ENCODE data around the gene ZBTB7C.

DNA sequence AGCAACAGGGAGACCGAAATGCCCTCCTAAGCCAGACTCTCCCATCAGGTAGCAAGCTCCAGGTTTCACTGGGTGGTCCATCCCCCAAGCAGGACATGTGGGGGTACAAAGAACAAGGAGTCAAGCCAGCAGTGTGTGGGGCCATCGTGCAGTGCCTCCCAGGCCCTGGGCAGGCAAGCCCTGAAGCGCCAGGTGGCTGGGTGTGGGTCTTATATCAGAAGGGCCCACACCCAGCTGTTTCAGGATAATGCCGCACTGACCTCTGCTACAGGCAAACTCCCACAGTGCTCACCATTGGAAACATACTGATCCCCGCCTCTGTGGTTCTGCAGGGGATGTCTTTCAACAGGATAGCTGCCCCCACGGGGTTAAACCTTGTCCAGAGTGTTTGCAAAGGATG is 304.5 kb downstream of the ZBTB7C start:
- TF ChIP-seq SUZ12 (IDR thresholded peaks at IDR 0.05; ENCODE audit: extremely low read depth, insufficient read depth, insufficient read length) (no peak), ZNF274 (IDR thresholded peaks at IDR 0.05; ENCODE audit: low read depth, low read length) (no peak)

All from NT2/D1 (cell line).